Neuronal stem cell (in vitro differentiated cells): Measurements from ENCODE around the gene PLEKHA5. TPM values are rescaled to one million over a fixed set of nuclear protein-coding genes. Genes with fewer than 3 reads are reported as not detected.

ENCODE experiments used
- DNase-seq: peaks from one replicate; pipeline ENCODE4 v3.0.0-alpha.2; 2013; ENCODE audit warnings: low spot score
- H2AFZ ChIP-seq: one replicate; pipeline ENCODE4 v1.6.1; 2013; ENCODE audit warnings: mild to moderate bottlenecking, low read length, inconsistent platforms
- H2AK5ac ChIP-seq: 2 replicates; pipeline ENCODE4 v1.6.1; 2013; ENCODE audit warnings: low read depth, mild to moderate bottlenecking, inconsistent platforms, low read length, moderate library complexity, mixed read lengths
- H2BK120ac ChIP-seq: 2 replicates; pipeline ENCODE4 v1.6.1; 2013; ENCODE audit warnings: low read depth, mild to moderate bottlenecking, inconsistent platforms, low read length, moderate library complexity, mixed read lengths
- H2BK12ac ChIP-seq: one replicate; pipeline ENCODE4 v1.6.1; 2013; ENCODE audit warnings: low read length, inconsistent platforms
- H2BK15ac ChIP-seq: 2 replicates; pipeline ENCODE4 v1.6.1; 2013; ENCODE audit warnings: mild to moderate bottlenecking, low read length, inconsistent platforms, mixed read lengths
- H2BK5ac ChIP-seq: one replicate; pipeline ENCODE4 v1.6.1; 2013; ENCODE audit warnings: inconsistent platforms, mild to moderate bottlenecking, low read length, moderate library complexity
- H3K14ac ChIP-seq: one replicate; pipeline ENCODE4 v1.6.1; 2013; ENCODE audit warnings: low read length, inconsistent platforms
- H3K18ac ChIP-seq: 2 replicates; pipeline ENCODE4 v1.6.1; 2013; ENCODE audit warnings: low read length, inconsistent platforms
- H3K23ac ChIP-seq: 2 replicates; pipeline ENCODE4 v1.6.1; 2013; ENCODE audit warnings: low read depth, mild to moderate bottlenecking, mixed read lengths, low read length, inconsistent platforms; ENCODE audit not compliant: poor library complexity
- H3K27ac ChIP-seq: replicated peaks from 3 replicates; pipeline ENCODE4 v1.5.1; 2013; ENCODE audit warnings: low read length, inconsistent platforms
- H3K27me3 ChIP-seq, 3 experiments: 2 replicates each; pipeline ENCODE4 v1.6.1; 2013; ENCODE audit warnings: low read length in 3 of 3, mild to moderate bottlenecking in 2 of 3, inconsistent platforms in 1 of 3, low read depth in 1 of 3, mixed read lengths in 1 of 3, moderate library complexity in 1 of 3; ENCODE audit not compliant: control insufficient read depth in 3 of 3, insufficient read depth in 3 of 3
- H3K36me3 ChIP-seq, 2 donors: replicated peaks in 1 of 2; 2 replicates each; pipeline ENCODE4 v1.6.1; 2013; ENCODE audit warnings: low read length in 2 of 2; ENCODE audit not compliant: control insufficient read depth in 2 of 2, insufficient read depth in 2 of 2
- H3K4ac ChIP-seq: 2 replicates; pipeline ENCODE4 v1.6.1; 2013; ENCODE audit warnings: inconsistent platforms, mild to moderate bottlenecking, low read length, moderate library complexity
- H3K4me1 ChIP-seq, 2 donors: 1 replicate in 1 of 2; 2 replicates in 1 of 2; pipeline ENCODE4 v1.6.1; 2013; ENCODE audit warnings: low read length in 2 of 2, low read depth in 1 of 2; ENCODE audit not compliant: control insufficient read depth in 2 of 2, insufficient read depth in 1 of 2
- H3K4me2 ChIP-seq: one replicate; pipeline ENCODE4 v1.6.1; 2013; ENCODE audit warnings: mild to moderate bottlenecking, low read length, inconsistent platforms; ENCODE audit not compliant: insufficient read depth, poor library complexity, severe bottlenecking
- H3K4me3 ChIP-seq, 2 donors: 2 replicates each; pipeline ENCODE4 v1.5.1; 2013; ENCODE audit warnings: low read length in 2 of 2, mild to moderate bottlenecking in 2 of 2, inconsistent platforms in 1 of 2, moderate library complexity in 1 of 2
- H3K79me1 ChIP-seq: one replicate; pipeline ENCODE4 v1.6.1; 2013; ENCODE audit warnings: low read depth, mild to moderate bottlenecking, inconsistent platforms, low read length, moderate library complexity
- H3K9ac ChIP-seq: one replicate; pipeline ENCODE4 v1.6.1; 2013; ENCODE audit warnings: mild to moderate bottlenecking, low read depth, low read length, inconsistent platforms; ENCODE audit not compliant: poor library complexity
- H3K9me3 ChIP-seq, 2 donors: replicated peaks in 1 of 2; 2 replicates each; pipeline versions ENCODE3 to v1.6.1; 2013; ENCODE audit warnings: low read length in 2 of 2, mild to moderate bottlenecking in 2 of 2, inconsistent platforms in 1 of 2, low read depth in 1 of 2, mixed read lengths in 1 of 2, moderate library complexity in 1 of 2; ENCODE audit not compliant: control insufficient read depth in 2 of 2, insufficient read depth in 1 of 2
- H4K8ac ChIP-seq: one replicate; pipeline ENCODE4 v1.6.1; 2013; ENCODE audit warnings: low read depth, mild to moderate bottlenecking, inconsistent platforms, low read length, moderate library complexity
- H4K91ac ChIP-seq: one replicate; pipeline ENCODE4 v1.6.1; 2013; ENCODE audit warnings: low read length, low read depth, mild to moderate bottlenecking, inconsistent platforms; ENCODE audit not compliant: poor library complexity
- WGBS, 2 donors: extraction: QIAGEN DNeasy Blood & Tissue Kit; methylation state at CpG; one replicate each; pipeline ENCODE4 v1.1.7; 2013; ENCODE audit warnings: missing lambda C conversion rate in 2 of 2, mixed read lengths in 1 of 2; ENCODE audit not compliant: insufficient read length in 2 of 2, insufficient replicate concordance in 1 of 2; ENCODE audit errors: extremely low coverage in 2 of 2; 5-methylcytosine and 5-hydroxymethylcytosine counted together
- small RNA-seq: library from polyadenylated mRNA; stranded (forward); fragments of <200 nt; extraction: miRNeasy Mini kit (QIAGEN cat#:217004); gene quantifications from one replicate; pipeline ENCODE3, GENCODE V24; 2013; ENCODE audit not compliant: insufficient read depth

PLEKHA5 gene

GRCh38 chr12:19421503-19422282, 292.2 kb downstream of the PLEKHA5 start:
- Histone ChIP-seq H3K14ac (no peak overlapping the region), H4K91ac (no peak overlapping the region), H3K23ac (no peak overlapping the region), H3K18ac (no peak overlapping the region), H2BK5ac (no peak overlapping the region), H3K4ac (no peak overlapping the region), H3K4me2 (no peak overlapping the region), H3K4me1 (no peaks in the 10 kb centered on the region), H3K79me1 (no peaks in the 10 kb centered on the region), H3K4me3 (no peak overlapping the region), H2AFZ (no peak overlapping the region), H3K9ac (no peak overlapping the region), H3K27ac (no peak overlapping the region), H2BK120ac (no peak overlapping the region), H2BK12ac (no peak overlapping the region), H3K36me3 (no peaks in the 10 kb centered on the region), H4K8ac (no peak overlapping the region), H3K27me3 (no peaks in the 10 kb centered on the region), H2AK5ac (no peak overlapping the region), H2BK15ac (no peak overlapping the region), H3K9me3 (no peaks in the 10 kb centered on the region)
- DNase-seq, result no peak
- WGBS, 2 donors, result no CpG with 5 or more reads among the region's 6 CpGs

- Histone ChIP-seq H3K9me3 (no peaks in the 10 kb centered on the region), H4K8ac (no peak overlapping the region), H3K27ac (no peak overlapping the region), H4K91ac (no peak overlapping the region), H3K9ac (no peak overlapping the region), H2BK15ac (no peak overlapping the region), H3K4ac (no peak overlapping the region), H3K18ac (no peak overlapping the region), H2AK5ac (no peak overlapping the region), H2AFZ (no peak overlapping the region), H2BK5ac (no peak overlapping the region), H3K14ac (no peak overlapping the region), H3K79me1 (no peaks in the 10 kb centered on the region), H3K4me3 (no peak overlapping the region), H2BK12ac (no peak overlapping the region), H3K36me3 (no peaks in the 10 kb centered on the region), H2BK120ac (no peak overlapping the region), H3K4me1 (no peaks in the 10 kb centered on the region), H3K4me2 (no peak overlapping the region), H3K23ac (no peak overlapping the region), H3K27me3 (no peaks in the 10 kb centered on the region)
- no peak for DNase-seq
- WGBS, 2 donors, result no CpG with 5 or more reads among the region's 12 CpGs
Measured at GRCh38 chr12:19423166-19423930, 293.8 kb downstream of the PLEKHA5 start.

Small RNA genes within 50 kb of the gene (small RNA-seq; reads per million reads assigned to genes)
- gene AC091805.2 (not detected), gene RN7SL67P (not detected)
